Measurements from ENCODE around the gene STRBP.

The STRBP gene

GRCh38 chr9:123174887-123175518 lies 93.4 kb downstream of the STRBP start:
- TF ChIP-seq SPI1 (IDR thresholded peaks at IDR 0.05; ENCODE audit: borderline replicate concordance, low read depth) = peak; percentile 31; the same call in 1 of the 2 replicates
- no peak for TF ChIP-seq CTCF (IDR thresholded peaks at IDR 0.05; ENCODE audit: insufficient read depth, low read length)
- Histone ChIP-seq H3K4me3 (replicated peaks; ENCODE audit: insufficient read depth, low read length) (no peak overlapping the region), H3K27me3 (ENCODE audit: insufficient read depth, poor library complexity, severe bottlenecking) (no peaks in the 10 kb centered on the region), H3K27ac (replicated peaks) (no peak overlapping the region)
- DNase-seq (ENCODE audit: low read depth in 1 of 2, low spot score in 1 of 2) = peak in 1 of 2 experiments; percentile 8

- no peak overlapping the region for H3K27ac ChIP-seq (replicated peaks)
- H3K4me3 ChIP-seq (replicated peaks; ENCODE audit: insufficient read depth, low read length) = no peak overlapping the region
- TF ChIP-seq REST (IDR thresholded peaks at IDR 0.05; ENCODE audit: insufficient replicate concordance, low read depth) (no peak), GABPA (IDR thresholded peaks at IDR 0.05; ENCODE audit: low read depth) (no peak), POLR2AphosphoS5 (IDR thresholded peaks at IDR 0.05; ENCODE audit: low read depth) (no peak), SPI1 (IDR thresholded peaks at IDR 0.05; ENCODE audit: borderline replicate concordance, low read depth) (no peak), CTCF (IDR thresholded peaks at IDR 0.05; ENCODE audit: insufficient read depth, low read length) (no peak)
- H3K27me3 ChIP-seq (ENCODE audit: insufficient read depth, poor library complexity, severe bottlenecking) = no peaks in the 10 kb centered on the region
- DNase-seq (ENCODE audit: low read depth in 1 of 2, low spot score in 1 of 2) = no peak
Observed at GRCh38 chr9:123174079-123174478, 94.3 kb downstream of the STRBP start.

GRCh38 chr9:123169926-123170325 lies 98.5 kb downstream of the STRBP start:
- Histone ChIP-seq H3K27me3 (ENCODE audit: insufficient read depth, poor library complexity, severe bottlenecking) (no peaks in the 10 kb centered on the region), H3K27ac (replicated peaks) (no peak overlapping the region), H3K4me3 (replicated peaks; ENCODE audit: insufficient read depth, low read length) (no peak overlapping the region)
- no peak for DNase-seq (ENCODE audit: low read depth in 1 of 2, low spot score in 1 of 2)
- no peak for TF ChIP-seq REST (IDR thresholded peaks at IDR 0.05; ENCODE audit: insufficient replicate concordance, low read depth)
- TF ChIP-seq SPI1 (IDR thresholded peaks at IDR 0.05; ENCODE audit: borderline replicate concordance, low read depth) = no peak
- no peak for TF ChIP-seq GABPA (IDR thresholded peaks at IDR 0.05; ENCODE audit: low read depth)
- no peak for TF ChIP-seq CTCF (IDR thresholded peaks at IDR 0.05; ENCODE audit: insufficient read depth, low read length)
- TF ChIP-seq POLR2AphosphoS5 (IDR thresholded peaks at IDR 0.05; ENCODE audit: low read depth) = no peak

GRCh38 chr9:123168586-123168985 lies 99.8 kb downstream of the STRBP start:
- H3K27me3 ChIP-seq (ENCODE audit: insufficient read depth, poor library complexity, severe bottlenecking) = no peaks in the 10 kb centered on the region
- TF ChIP-seq GABPA (IDR thresholded peaks at IDR 0.05; ENCODE audit: low read depth) = no peak
- TF ChIP-seq CTCF (IDR thresholded peaks at IDR 0.05; ENCODE audit: insufficient read depth, low read length) = no peak
- no peak for TF ChIP-seq SPI1 (IDR thresholded peaks at IDR 0.05; ENCODE audit: borderline replicate concordance, low read depth)
- no peak for TF ChIP-seq REST (IDR thresholded peaks at IDR 0.05; ENCODE audit: insufficient replicate concordance, low read depth)
- TF ChIP-seq POLR2AphosphoS5 (IDR thresholded peaks at IDR 0.05; ENCODE audit: low read depth) = no peak
- no peak for DNase-seq (ENCODE audit: low read depth in 1 of 2, low spot score in 1 of 2)
- no peak overlapping the region for H3K4me3 ChIP-seq (replicated peaks; ENCODE audit: insufficient read depth, low read length)
- no peak overlapping the region for H3K27ac ChIP-seq (replicated peaks)

All from HL-60 (cell line).